NCI-H146 treated with DMSO at 0.1 percent for 48 hours (cell line): Measurements from ENCODE around the gene TMEM106C.

Experiments
- DNase-seq: peaks from one replicate; lab custom pipeline; 2025; ENCODE audit not compliant: unreplicated experiment; lab: John Stamatoyannopoulos, UW

TMEM106C gene

GRCh38 chr12:48015129-48015528 is 51.7 kb downstream of the TMEM106C start:
- no peak for DNase-seq

GRCh38 chr12:48015954-48016353 is 52.6 kb downstream of the TMEM106C start:
- DNase-seq: no peak

- no peak for DNase-seq
Measured at GRCh38 chr12:48016373-48017020, 53.1 kb downstream of the TMEM106C start.

- DNase-seq: peak; percentile 88
Measured at GRCh38 chr12:48017496-48017895, 54.1 kb downstream of the TMEM106C start.

- DNase-seq: no peak
Measured at GRCh38 chr12:48017921-48018617, 54.7 kb downstream of the TMEM106C start.
